ENCODE results near the gene ZNF804A.

GRCh38 chr2:184681642-184682321 is 83.5 kb downstream of the ZNF804A start:
- no peak for TF ChIP-seq POLR2A (IDR thresholded peaks at IDR 0.05)
- TF ChIP-seq EP300 (IDR thresholded peaks at IDR 0.05), result no peak
- no peak for TF ChIP-seq CTCF (IDR thresholded peaks at IDR 0.05)
- TF ChIP-seq POLR2AphosphoS5 (IDR thresholded peaks at IDR 0.05), result no peak
